ENCODE measurements around the gene NRG4.
A peak's percentile ranks its signal among the peaks of the same experiment; 100 is the strongest.
"Not testable (repeated sequence)": the region's sequence is repeated elsewhere in the genome, so short reads cannot be mapped to it uniquely, and the experiment has no call there.

NRG4 gene, protein sequence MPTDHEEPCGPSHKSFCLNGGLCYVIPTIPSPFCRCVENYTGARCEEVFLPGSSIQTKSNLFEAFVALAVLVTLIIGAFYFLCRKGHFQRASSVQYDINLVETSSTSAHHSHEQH

DNA sequence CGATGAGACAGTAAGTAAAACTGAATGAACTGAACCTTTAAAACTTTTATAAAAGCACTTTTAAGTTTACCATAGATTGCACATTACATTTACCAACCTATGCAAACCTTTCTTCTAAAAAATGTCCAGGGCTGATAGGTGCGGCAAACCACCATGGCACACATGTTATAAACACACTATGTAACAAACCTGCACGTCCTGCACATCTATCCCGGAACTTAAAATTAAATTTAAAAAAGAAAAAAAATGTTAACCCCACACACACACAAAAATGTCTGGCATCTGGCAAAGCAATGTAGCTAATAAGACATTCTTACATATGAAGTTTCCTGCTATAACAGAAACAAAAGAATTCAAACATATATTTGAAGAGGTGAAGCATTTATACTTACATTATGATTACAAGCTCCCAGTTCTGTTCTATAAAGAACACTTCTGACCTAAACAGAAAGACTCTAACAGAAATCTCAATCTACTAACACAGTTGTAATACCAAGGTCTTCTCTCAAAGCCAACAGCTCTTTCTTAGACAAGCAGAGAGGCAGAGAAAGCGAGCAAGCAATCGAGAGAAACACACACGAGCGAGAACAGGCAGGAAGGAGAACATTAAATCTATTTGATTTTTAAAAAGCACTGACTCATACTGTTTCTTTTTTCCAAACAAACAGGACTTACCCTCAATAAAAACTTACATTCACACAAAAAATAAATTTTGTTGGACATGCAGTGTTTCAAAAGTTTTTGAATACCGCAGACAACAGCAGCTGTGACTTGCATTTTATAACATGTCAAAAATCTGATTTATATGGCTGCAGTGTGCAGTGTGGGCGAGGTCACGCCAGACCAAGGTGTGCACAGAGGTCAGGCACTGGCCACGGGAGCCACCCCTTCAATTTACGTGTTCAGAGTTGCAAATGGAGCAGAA lies at the start of gene NRG4:
Gene NRG4, minus strand, starts transcription at position 798 of the 925 bp plus-strand sequence. CDS start 1,194 bp downstream, outside the sequence.
- no peak for DNase-seq

GRCh38 chr15:76061700-76062099 lies 49.5 kb upstream of the NRG4 start:
- no peak for DNase-seq

- no peak for DNase-seq
These were observed 48.1 kb upstream of the NRG4 start for GRCh38 chr15:76060118-76060989.

GRCh38 chr15:76059320-76060117 lies 47.3 kb upstream of the NRG4 start, which contains the start of gene TMEM266:
Gene TMEM266, plus strand, starts transcription at chr15:76059985. Its CDS starts 74,279 bp downstream, at chr15:76134264.
- peak; percentile 11 to 77 for DNase-seq

GRCh38 chr15:76058714-76059319 lies 46.6 kb upstream of the NRG4 start:
- peak in 1 of 2 experiments; percentile 34 for DNase-seq

- DNase-seq: peak in 1 of 2 experiments; percentile 24
These were observed 45.2 kb upstream of the NRG4 start for GRCh38 chr15:76057332-76058000.

DNA sequence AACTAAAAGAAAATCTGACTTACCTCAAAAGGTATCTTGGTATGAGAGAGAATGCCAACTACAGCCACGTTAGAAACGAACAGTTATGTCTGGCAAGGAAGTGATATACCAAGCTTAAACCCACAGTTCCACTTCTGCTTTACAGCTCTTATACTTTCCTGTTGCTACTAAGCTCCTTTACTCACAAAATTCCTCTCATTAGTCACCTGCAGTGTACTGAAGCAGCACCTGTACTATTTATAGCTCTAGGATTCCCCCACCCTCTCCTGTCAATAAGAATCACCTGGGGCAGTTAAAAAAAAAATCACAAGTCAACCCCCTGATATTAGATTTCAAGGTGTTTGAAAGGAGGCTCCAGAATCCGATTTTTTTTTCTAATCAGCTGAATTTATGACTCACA lies 44.7 kb upstream of the NRG4 start:
- no peak for DNase-seq

- not testable (repeated sequence) for DNase-seq
These were observed 42.0 kb upstream of the NRG4 start for GRCh38 chr15:76054201-76054600.

GRCh38 chr15:76038512-76038911 lies 26.3 kb upstream of the NRG4 start:
- DNase-seq: no peak

GRCh38 chr15:76035593-76035992 lies 23.4 kb upstream of the NRG4 start:
- DNase-seq: no peak

DNA sequence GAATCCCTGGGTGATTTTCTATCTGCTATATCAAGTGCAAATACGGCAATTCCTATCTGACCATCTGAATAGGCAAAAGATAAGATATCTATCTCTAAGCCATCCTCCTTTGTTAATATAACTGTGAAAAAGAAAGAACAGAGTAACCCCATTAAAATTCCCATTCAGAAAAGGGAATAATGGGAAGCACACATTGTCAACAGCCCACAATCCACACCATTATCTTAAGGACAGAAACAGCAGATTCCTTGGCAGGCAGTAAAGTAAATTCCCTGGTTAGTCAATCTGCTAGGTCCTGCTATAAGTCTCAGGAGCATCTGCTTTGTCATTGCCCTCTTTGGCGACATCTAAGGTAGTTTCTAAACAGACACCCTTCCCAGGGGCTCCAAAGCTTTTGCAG lies 21.9 kb upstream of the NRG4 start:
- DNase-seq: no peak

DNA sequence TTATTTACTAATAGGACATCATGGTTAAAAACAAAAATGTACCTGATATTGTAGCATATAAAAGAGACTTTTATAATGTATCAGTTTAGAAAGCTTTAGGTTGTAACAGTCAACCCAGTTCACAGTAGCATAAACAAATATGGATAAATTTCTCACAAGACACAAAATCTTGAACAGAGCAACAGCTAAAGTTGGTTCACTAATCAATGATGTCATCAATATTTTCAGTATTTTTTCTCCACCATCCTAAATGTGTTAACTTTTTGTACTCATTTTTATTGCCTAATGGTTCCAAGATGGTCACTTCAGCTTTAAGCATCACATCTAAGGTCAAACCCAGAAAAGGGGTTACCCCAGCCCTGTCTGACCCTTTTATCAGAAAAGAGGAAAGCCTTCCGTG lies 21.2 kb upstream of the NRG4 start:
- no peak for DNase-seq

- DNase-seq: no peak
These were observed 19.8 kb upstream of the NRG4 start for GRCh38 chr15:76032046-76032445.

GRCh38 chr15:76024021-76024768 lies 12.0 kb upstream of the NRG4 start:
- no peak for DNase-seq

- DNase-seq: not testable (repeated sequence)
These were observed 1.2 kb upstream of the NRG4 start for GRCh38 chr15:76013470-76013869.

DNA sequence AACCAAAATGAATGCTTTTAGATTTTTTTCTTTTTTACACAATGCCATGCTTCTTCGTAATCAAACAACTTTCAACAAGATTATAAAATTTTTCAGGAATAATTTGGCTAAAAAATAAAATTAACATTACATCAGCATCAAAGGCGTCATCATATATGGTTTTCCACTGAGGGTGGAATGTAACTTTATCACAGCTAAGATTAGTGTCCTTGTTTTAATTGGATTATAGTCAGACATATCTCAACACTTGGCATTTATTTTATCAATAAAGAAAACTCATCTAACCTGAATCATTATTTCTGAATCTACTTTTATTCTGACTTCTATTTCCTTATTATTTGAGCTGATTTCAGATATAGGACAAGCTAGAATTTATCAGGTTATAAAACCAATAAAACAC lies 1.6 kb downstream of the NRG4 start:
- no peak for DNase-seq

- DNase-seq: no peak
These were observed 6.0 kb downstream of the NRG4 start for GRCh38 chr15:76006136-76006778.

DNA sequence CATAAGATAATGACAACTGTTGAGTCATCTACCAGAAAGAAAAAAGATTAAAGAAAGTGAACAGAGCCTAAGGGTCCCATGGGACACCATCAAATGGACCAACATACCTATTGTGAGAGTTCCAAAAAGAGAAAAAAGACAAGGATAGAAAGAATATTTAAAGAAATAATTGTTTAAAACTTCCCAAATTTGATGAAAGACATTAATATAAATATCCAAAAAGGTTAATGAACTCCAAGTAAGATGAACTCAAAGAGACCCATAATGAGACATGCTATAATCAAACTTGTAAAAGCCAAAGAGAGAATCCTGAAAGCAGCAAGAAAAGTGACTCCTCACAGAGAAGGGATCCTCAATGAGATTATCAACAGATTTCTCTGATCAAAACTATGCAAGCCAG lies 8.9 kb downstream of the NRG4 start:
- DNase-seq: no peak

DNA sequence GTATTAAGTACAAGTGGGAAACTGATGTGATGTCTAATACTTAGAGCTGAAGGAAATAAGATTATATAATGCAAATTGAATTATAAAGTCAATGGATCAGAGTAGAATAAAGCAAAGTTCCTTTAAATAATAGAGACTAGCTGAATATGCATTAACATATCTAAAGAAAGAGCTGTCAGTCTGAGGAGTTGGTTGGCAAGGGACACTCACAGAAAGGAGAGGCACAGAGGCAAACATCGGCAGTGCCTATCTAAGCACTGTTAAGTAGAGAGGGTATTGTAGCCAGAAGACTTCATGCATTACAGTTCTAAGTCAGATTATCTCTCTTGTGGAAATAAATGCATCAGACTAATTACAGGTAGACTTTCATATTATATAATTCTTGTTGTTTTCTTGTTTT lies 16.6 kb downstream of the NRG4 start:
- no peak for DNase-seq

- DNase-seq: no peak
These were observed 18.0 kb downstream of the NRG4 start for GRCh38 chr15:75994220-75994619.
